ENCODE data around the gene URM1. TPM values are rescaled to one million over a fixed set of nuclear protein-coding genes. Genes with fewer than 3 reads are reported as not detected.

URM1 gene
- 10 to 100 TPM; 24.9 to 47.7 (median 42.4) TPM for total RNA-seq

- Histone ChIP-seq H3K27ac (peak within 1 kb of the TSS; percentile 76 to 96 (median 84)), H3K9me3 (no peaks in the 10 kb centered on the region), H3K36me3 (no peaks in the 10 kb centered on the region), H3K4me1 (peaks cover 0 to 27% (median 4%) of the 10 kb centered on the region in 4 donors), H3K4me3 (peak within 1 kb of the TSS; percentile 62 to 85 (median 72)), H3K27me3 (no peaks in the 10 kb centered on the region)
- peak; percentile 92 to 98 (median 98) for DNase-seq
- no peak for TF ChIP-seq CTCF (IDR thresholded peaks at IDR 0.05)
- TF ChIP-seq POLR2A (IDR thresholded peaks at IDR 0.05): peak; percentile 90 to 93
These were observed at the start of gene URM1 for GRCh38 chr9:128370752-128371629. TSS of gene URM1 (plus strand) at chr9:128371374. CDS start at chr9:128371381, 7 bp downstream.

DNA sequence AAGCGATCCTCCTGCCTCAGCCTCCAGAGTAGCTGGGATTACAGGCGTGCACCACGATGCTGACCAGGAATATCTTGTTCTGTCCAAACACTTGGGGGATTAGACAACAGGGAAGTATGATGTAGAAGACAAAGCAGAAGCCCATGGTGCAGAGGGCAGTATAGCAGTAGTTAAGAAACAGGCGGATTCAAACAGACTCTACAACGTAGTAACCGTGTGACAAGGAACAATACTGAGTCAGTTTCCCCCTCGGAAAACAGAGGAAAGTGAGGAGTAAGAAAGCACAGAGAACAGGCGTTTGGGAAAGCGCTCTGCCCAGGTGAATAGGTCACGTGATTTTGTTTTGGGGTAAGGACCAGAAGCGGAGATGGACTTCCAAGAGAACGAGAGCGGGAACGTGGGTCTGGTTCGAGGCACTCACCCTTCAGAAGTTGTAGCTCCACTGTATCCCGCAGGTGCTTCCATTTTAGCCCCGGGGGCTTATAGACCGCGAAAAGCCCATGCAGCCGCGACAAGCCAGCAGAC is 49.2 kb upstream of the URM1 start:
- Histone ChIP-seq H3K9me3 (no peaks in the 10 kb centered on the region), H3K36me3 (peaks cover 0 to 34% (median 0%) of the 10 kb centered on the region in 3 donors), H3K4me1 (peaks cover 4 to 25% (median 12%) of the 10 kb centered on the region in 4 donors), H3K27me3 (no peaks in the 10 kb centered on the region), H3K27ac (peak overlapping the region; percentile 63 to 94 (median 88)), H3K4me3 (peak overlapping the region; percentile 73 to 91 (median 85))
- TF ChIP-seq CTCF (IDR thresholded peaks at IDR 0.05) (no peak), POLR2A (IDR thresholded peaks at IDR 0.05) (no peak)
- DNase-seq: no peak

DNA sequence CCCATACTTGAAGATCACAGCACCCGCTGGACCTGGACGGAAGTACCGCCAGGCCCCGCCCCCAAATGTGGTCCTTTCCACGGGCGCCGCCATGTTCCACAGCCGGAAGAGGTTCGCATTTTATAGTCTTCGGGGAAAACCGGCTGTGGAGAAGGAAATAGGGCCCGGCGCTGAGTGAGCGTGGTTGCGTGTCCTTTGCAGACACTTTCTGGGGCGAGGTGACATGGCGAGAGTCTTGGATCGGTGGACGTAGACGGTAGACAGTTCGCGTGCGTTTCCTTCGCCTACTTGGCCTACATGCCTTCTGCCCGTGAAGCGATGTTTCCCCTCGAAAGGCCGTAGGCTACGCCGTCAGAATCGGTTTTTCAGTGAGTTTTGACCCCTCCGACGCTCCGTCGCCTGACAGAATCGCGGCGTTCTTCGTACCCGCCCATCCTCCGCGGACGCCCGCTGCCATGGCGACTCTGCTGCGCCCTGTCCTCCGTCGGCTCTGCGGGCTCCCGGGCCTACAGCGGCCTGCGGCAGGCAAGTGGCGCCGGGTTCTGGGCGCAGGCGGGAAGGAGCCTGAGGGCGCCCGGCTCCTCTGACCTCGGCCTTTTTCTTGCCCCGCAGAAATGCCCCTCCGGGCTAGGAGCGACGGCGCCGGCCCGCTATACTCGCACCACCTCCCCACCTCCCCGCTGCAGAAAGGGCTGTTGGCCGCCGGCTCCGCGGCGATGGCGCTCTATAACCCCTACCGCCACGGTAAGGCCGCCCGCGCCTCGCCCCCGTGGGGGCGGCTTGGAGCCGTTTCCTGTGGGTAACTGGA is 48.6 kb upstream of the URM1 start, which contains the start of the genes COQ4 and TRUB2:
Gene COQ4, plus strand, starts transcription at position 436 of the 808 bp plus-strand sequence. Its CDS starts 20 bp downstream, at position 456.
Gene TRUB2, minus strand, starts transcription at position 44 of the 808 bp plus-strand sequence. Its CDS starts 39 bp downstream, at position 5.
- Histone ChIP-seq H3K4me3 (peak within 1 kb of the TSS; percentile 73 to 91 (median 85)), H3K27ac (peak within 1 kb of the TSS; percentile 63 to 94 (median 88)), H3K9me3 (no peaks in the 10 kb centered on the region), H3K4me1 (peaks cover 4 to 25% (median 12%) of the 10 kb centered on the region in 4 donors), H3K27me3 (no peaks in the 10 kb centered on the region), H3K36me3 (peaks cover 0 to 33% (median 0%) of the 10 kb centered on the region in 3 donors)
- peak; percentile 95 to 97 (median 95) for DNase-seq
- TF ChIP-seq CTCF (IDR thresholded peaks at IDR 0.05) (no peak), POLR2A (IDR thresholded peaks at IDR 0.05) (peak; percentile 35 to 41)

- H3K27ac ChIP-seq: peak overlapping the region; percentile 63 to 94 (median 88)
- no peak for DNase-seq
- H3K36me3 ChIP-seq: peaks cover 0 to 36% (median 0%) of the 10 kb centered on the region in 3 donors
- no peaks in the 10 kb centered on the region for H3K9me3 ChIP-seq
- no peaks in the 10 kb centered on the region for H3K27me3 ChIP-seq
- peaks cover 4 to 25% (median 12%) of the 10 kb centered on the region in 4 donors for H3K4me1 ChIP-seq
- peak overlapping the region; percentile 73 to 91 (median 85) for H3K4me3 ChIP-seq
- TF ChIP-seq POLR2A (IDR thresholded peaks at IDR 0.05): no peak
- TF ChIP-seq CTCF (IDR thresholded peaks at IDR 0.05): no peak
These were observed 47.9 kb upstream of the URM1 start for GRCh38 chr9:128323212-128323730.

- no peak for DNase-seq
- H3K4me3 ChIP-seq: peak overlapping the region; percentile 73 to 91 (median 85)
- H3K27me3 ChIP-seq: no peaks in the 10 kb centered on the region
- no peaks in the 10 kb centered on the region for H3K9me3 ChIP-seq
- peaks cover 4 to 25% (median 12%) of the 10 kb centered on the region in 4 donors for H3K4me1 ChIP-seq
- no peak for TF ChIP-seq POLR2A (IDR thresholded peaks at IDR 0.05)
- TF ChIP-seq CTCF (IDR thresholded peaks at IDR 0.05): no peak
- peak overlapping the region in 3 of 4 donors; percentile 63 to 94 (median 89) for H3K27ac ChIP-seq
- peaks cover 0 to 42% (median 0%) of the 10 kb centered on the region in 3 donors for H3K36me3 ChIP-seq
These were observed 47.4 kb upstream of the URM1 start for GRCh38 chr9:128323791-128324190.
